HEK293 (cell line): Measurements from ENCODE around the gene POLR2H.

ENCODE experiments used
- ATF2 ChIP-seq: fragments of 450-650 bp; formaldehyde crosslinking; IDR thresholded peaks from 2 replicates; pipeline ENCODE4 v1.5.1; 2016; ENCODE audit warnings: missing biosample characterization, missing genetic modification characterization, low read depth
- BCL11B ChIP-seq: fragments of 450-650 bp; formaldehyde crosslinking; IDR thresholded peaks from 2 replicates; pipeline ENCODE4 v1.5.1; 2016; ENCODE audit warnings: low read depth, missing biosample characterization, missing genetic modification characterization
- CTCF ChIP-seq: fragments of 450-650 bp; formaldehyde crosslinking; IDR thresholded peaks from 2 replicates; pipeline ENCODE4 v1.5.1; 2016; ENCODE audit warnings: missing biosample characterization, missing genetic modification characterization
- FEZF1 ChIP-seq: fragments of 450-650 bp; formaldehyde crosslinking; IDR thresholded peaks from 2 replicates; pipeline ENCODE4 v1.5.1; 2016; ENCODE audit warnings: missing biosample characterization, missing genetic modification characterization
- GLI4 ChIP-seq: fragments of 450-650 bp; formaldehyde crosslinking; IDR thresholded peaks from 2 replicates; pipeline ENCODE4 v1.5.1; 2016; ENCODE audit warnings: missing biosample characterization, missing genetic modification characterization
- PATZ1 ChIP-seq: fragments of 450-650 bp; formaldehyde crosslinking; IDR thresholded peaks from 2 replicates; pipeline ENCODE4 v1.5.1; 2016; ENCODE audit warnings: missing biosample characterization, missing genetic modification characterization
- PRDM1 ChIP-seq: fragments of 450-650 bp; formaldehyde crosslinking; IDR thresholded peaks from 2 replicates; pipeline ENCODE4; 2016; ENCODE audit warnings: missing biosample characterization, missing genetic modification characterization
- SETDB1 ChIP-seq: IDR thresholded peaks from one replicate; pipeline ENCODE4 v1.6.1; 2017; ENCODE audit warnings: mild to moderate bottlenecking, low read length, moderate library complexity, mixed read lengths; ENCODE audit not compliant: insufficient read length
- SP7 ChIP-seq: fragments of 450-650 bp; formaldehyde crosslinking; IDR thresholded peaks from 2 replicates; pipeline ENCODE4 v1.5.1; 2016; ENCODE audit warnings: missing biosample characterization, missing genetic modification characterization
- TCF7L2 ChIP-seq: IDR thresholded peaks from 2 replicates; pipeline ENCODE4 v1.6.1; 2011; ENCODE audit warnings: low read depth, mild to moderate bottlenecking, inconsistent platforms, low read length, moderate library complexity, borderline replicate concordance
- ZBTB21 ChIP-seq: fragments of 450-650 bp; formaldehyde crosslinking; IDR thresholded peaks from 2 replicates; pipeline ENCODE4 v1.5.1; 2017; ENCODE audit warnings: missing biosample characterization, missing genetic modification characterization
- ZBTB49 ChIP-seq: fragments of 450-650 bp; formaldehyde crosslinking; IDR thresholded peaks from 2 replicates; pipeline ENCODE4 v1.5.1; 2016; ENCODE audit warnings: missing biosample characterization, missing genetic modification characterization, low read depth
- ZFP41 ChIP-seq: fragments of 450-650 bp; formaldehyde crosslinking; IDR thresholded peaks from 2 replicates; pipeline ENCODE4 v1.5.1; 2016; ENCODE audit warnings: missing biosample characterization, missing genetic modification characterization, borderline replicate concordance
- ZNF114 ChIP-seq: fragments of 450-650 bp; formaldehyde crosslinking; IDR thresholded peaks from 2 replicates; pipeline ENCODE4 v1.5.0; 2017; ENCODE audit warnings: missing biosample characterization, missing genetic modification characterization
- ZNF214 ChIP-seq: fragments of 450-650 bp; formaldehyde crosslinking; IDR thresholded peaks from 2 replicates; pipeline ENCODE4 v1.5.1; 2017; ENCODE audit warnings: missing biosample characterization, mild to moderate bottlenecking, missing genetic modification characterization, borderline replicate concordance
- ZNF292 ChIP-seq: fragments of 450-650 bp; formaldehyde crosslinking; IDR thresholded peaks from 2 replicates; pipeline ENCODE4 v1.5.1; 2016; ENCODE audit warnings: low read depth, missing biosample characterization, missing genetic modification characterization, borderline replicate concordance
- ZNF354C ChIP-seq: fragments of 450-650 bp; formaldehyde crosslinking; IDR thresholded peaks from 2 replicates; pipeline ENCODE4 v1.5.1; 2016; ENCODE audit warnings: missing biosample characterization, missing genetic modification characterization, low read depth, borderline replicate concordance
- ZNF473 ChIP-seq: fragments of 450-650 bp; formaldehyde crosslinking; IDR thresholded peaks from 2 replicates; pipeline ENCODE4 v1.5.1; 2017; ENCODE audit warnings: missing biosample characterization, missing genetic modification characterization
- ZNF549 ChIP-seq: fragments of 450-650 bp; IDR thresholded peaks from 2 replicates; pipeline ENCODE4 v1.5.1; 2018; ENCODE audit warnings: missing biosample characterization, missing genetic modification characterization, mild to moderate bottlenecking, inconsistent platforms, moderate library complexity
- ZNF555 ChIP-seq: fragments of 450-650 bp; formaldehyde crosslinking; conservative IDR thresholded peaks from 2 replicates; pipeline ENCODE4 v1.5.1; 2017; ENCODE audit warnings: missing biosample characterization, mild to moderate bottlenecking, missing genetic modification characterization, inconsistent platforms
- ZNF558 ChIP-seq: fragments of 450-650 bp; formaldehyde crosslinking; IDR thresholded peaks from 2 replicates; pipeline ENCODE4 v1.5.1; 2016; ENCODE audit warnings: missing biosample characterization, missing genetic modification characterization
- ZNF585B ChIP-seq: fragments of 450-650 bp; formaldehyde crosslinking; IDR thresholded peaks from 2 replicates; pipeline ENCODE4 v1.5.1; 2016; ENCODE audit warnings: missing biosample characterization, missing genetic modification characterization
- ZNF600 ChIP-seq: fragments of 450-650 bp; formaldehyde crosslinking; IDR thresholded peaks from 2 replicates; pipeline ENCODE4 v1.5.1; 2016; ENCODE audit warnings: missing biosample characterization, missing genetic modification characterization
- ZNF624 ChIP-seq: fragments of 450-650 bp; formaldehyde crosslinking; IDR thresholded peaks from 2 replicates; pipeline ENCODE4 v1.5.1; 2017; ENCODE audit warnings: missing biosample characterization, missing genetic modification characterization
- ZNF660 ChIP-seq: fragments of 450-650 bp; IDR thresholded peaks from 2 replicates; pipeline ENCODE4 v1.5.1; 2018; ENCODE audit warnings: missing biosample characterization, mild to moderate bottlenecking, missing genetic modification characterization
- ZNF707 ChIP-seq: fragments of 450-650 bp; formaldehyde crosslinking; IDR thresholded peaks from 2 replicates; pipeline ENCODE4 v1.5.1; 2016; ENCODE audit warnings: missing biosample characterization, missing genetic modification characterization
- ZNF768 ChIP-seq: fragments of 450-650 bp; formaldehyde crosslinking; IDR thresholded peaks from 2 replicates; pipeline ENCODE4 v1.5.1; 2018; ENCODE audit warnings: missing biosample characterization, mild to moderate bottlenecking, missing genetic modification characterization
- TF ChIP-seq, protein P1 (sequence below): fragments of 450-650 bp; formaldehyde crosslinking; IDR thresholded peaks from 2 replicates; pipeline ENCODE4 v1.5.1; 2017; ENCODE audit warnings: missing biosample characterization, missing genetic modification characterization
- TF ChIP-seq, protein P2 (sequence below): fragments of 450-650 bp; IDR thresholded peaks from 2 replicates; pipeline ENCODE4 v1.5.1; 2018; ENCODE audit warnings: missing biosample characterization, missing genetic modification characterization

Gene POLR2H

DNA sequence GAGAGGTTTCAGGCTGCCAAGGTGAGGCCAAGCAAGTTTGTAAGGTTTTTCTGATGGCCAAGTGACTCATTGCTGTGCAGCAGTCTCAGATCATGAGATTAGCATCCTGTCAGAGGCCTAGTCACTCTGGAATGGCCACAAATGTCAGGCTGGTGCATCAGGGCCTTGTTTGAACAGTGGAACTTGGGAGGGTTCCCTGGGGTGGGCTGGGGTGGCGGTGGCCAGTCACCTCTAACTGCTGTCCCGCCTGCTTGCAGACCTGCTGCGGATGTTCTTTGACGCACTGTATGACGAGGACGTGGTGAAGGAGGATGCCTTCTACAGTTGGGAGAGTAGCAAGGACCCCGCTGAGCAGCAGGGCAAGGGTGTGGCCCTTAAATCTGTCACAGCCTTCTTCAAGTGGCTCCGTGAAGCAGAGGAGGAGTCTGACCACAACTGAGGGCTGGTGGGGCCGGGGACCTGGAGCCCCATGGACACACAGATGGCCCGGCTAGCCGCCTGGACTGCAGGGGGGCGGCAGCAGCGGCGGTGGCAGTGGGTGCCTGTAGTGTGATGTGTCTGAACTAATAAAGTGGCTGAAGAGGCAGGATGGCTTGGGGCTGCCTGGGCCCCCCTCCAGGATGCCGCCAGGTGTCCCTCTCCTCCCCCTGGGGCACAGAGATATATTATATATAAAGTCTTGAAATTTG is 26.9 kb upstream of the POLR2H start (continued):
- TF ChIP-seq PATZ1 (tag by site-specific recombination) (peak; percentile 81), ZNF660 (no peak), ZNF292 (tag by site-specific recombination) (no peak), PRDM1 (tag by site-specific recombination) (no peak; the same call in 1 of the 2 replicates), SP7 (tag by site-specific recombination) (no peak; the same call in none of the 2 replicates), GLI4 (no peak), ZBTB21 (tag by site-specific recombination) (peak; percentile 46; the same call in 1 of the 2 replicates), BCL11B (no peak), ZNF707 (tag by site-specific recombination) (no peak), ZNF585B (no peak), ZNF114 (tag by site-specific recombination) (no peak), ATF2 (tag by site-specific recombination) (no peak), ZBTB49 (tag by site-specific recombination) (no peak), ZNF473 (tag by site-specific recombination) (no peak), TCF7L2 (no peak), FEZF1 (tag by site-specific recombination) (no peak), ZNF214 (tag by site-specific recombination) (no peak), ZNF624 (tag by site-specific recombination) (no peak), CTCF (tag by site-specific recombination) (no peak), ZNF549 (no peak), ZNF558 (tag by site-specific recombination) (no peak), ZNF600 (tag by site-specific recombination) (peak; percentile 77), ZNF354C (no peak), ZNF768 (tag by site-specific recombination) (no peak), SETDB1 (no peak), ZNF555 (no peak), ZFP41 (tag by site-specific recombination) (no peak)
- TF ChIP-seq, protein P1, sequence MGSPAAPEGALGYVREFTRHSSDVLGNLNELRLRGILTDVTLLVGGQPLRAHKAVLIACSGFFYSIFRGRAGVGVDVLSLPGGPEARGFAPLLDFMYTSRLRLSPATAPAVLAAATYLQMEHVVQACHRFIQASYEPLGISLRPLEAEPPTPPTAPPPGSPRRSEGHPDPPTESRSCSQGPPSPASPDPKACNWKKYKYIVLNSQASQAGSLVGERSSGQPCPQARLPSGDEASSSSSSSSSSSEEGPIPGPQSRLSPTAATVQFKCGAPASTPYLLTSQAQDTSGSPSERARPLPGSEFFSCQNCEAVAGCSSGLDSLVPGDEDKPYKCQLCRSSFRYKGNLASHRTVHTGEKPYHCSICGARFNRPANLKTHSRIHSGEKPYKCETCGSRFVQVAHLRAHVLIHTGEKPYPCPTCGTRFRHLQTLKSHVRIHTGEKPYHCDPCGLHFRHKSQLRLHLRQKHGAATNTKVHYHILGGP (tag by site-specific recombination) = no peak
- TF ChIP-seq, protein P2, sequence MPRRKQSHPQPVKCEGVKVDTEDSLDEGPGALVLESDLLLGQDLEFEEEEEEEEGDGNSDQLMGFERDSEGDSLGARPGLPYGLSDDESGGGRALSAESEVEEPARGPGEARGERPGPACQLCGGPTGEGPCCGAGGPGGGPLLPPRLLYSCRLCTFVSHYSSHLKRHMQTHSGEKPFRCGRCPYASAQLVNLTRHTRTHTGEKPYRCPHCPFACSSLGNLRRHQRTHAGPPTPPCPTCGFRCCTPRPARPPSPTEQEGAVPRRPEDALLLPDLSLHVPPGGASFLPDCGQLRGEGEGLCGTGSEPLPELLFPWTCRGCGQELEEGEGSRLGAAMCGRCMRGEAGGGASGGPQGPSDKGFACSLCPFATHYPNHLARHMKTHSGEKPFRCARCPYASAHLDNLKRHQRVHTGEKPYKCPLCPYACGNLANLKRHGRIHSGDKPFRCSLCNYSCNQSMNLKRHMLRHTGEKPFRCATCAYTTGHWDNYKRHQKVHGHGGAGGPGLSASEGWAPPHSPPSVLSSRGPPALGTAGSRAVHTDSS (tag by site-specific recombination) = no peak
